Ectodermal cell (in vitro differentiated cells): ENCODE data around the gene ATG10. TPM values are rescaled to one million over a fixed set of nuclear protein-coding genes. Genes with fewer than 3 reads are reported as not detected.

Experiments used
- H3K27ac ChIP-seq: 2 replicates; pipeline ENCODE4 v1.7.0; 2013; ENCODE audit warnings: mild to moderate bottlenecking, low read depth, low read length; ENCODE audit not compliant: insufficient read depth, poor library complexity, severe bottlenecking
- H3K27me3 ChIP-seq: 2 replicates; pipeline ENCODE4 v1.7.0; 2013; ENCODE audit warnings: mild to moderate bottlenecking, low read length; ENCODE audit not compliant: insufficient read depth, control insufficient read depth, poor library complexity, severe bottlenecking
- H3K36me3 ChIP-seq: one replicate; pipeline ENCODE4 v1.7.0; 2013; ENCODE audit warnings: low read length; ENCODE audit not compliant: control insufficient read depth, insufficient read depth
- H3K4me1 ChIP-seq: one replicate; pipeline ENCODE4 v1.7.0; 2013; ENCODE audit warnings: low read length; ENCODE audit not compliant: control insufficient read depth, insufficient read depth
- H3K4me3 ChIP-seq: 2 replicates; pipeline ENCODE4 v1.7.0; 2013; ENCODE audit warnings: low read depth, low read length, control low read depth; ENCODE audit not compliant: insufficient read depth
- H3K9me3 ChIP-seq: 2 replicates; pipeline ENCODE4 v1.7.0; 2013; ENCODE audit warnings: mild to moderate bottlenecking, low read length, moderate library complexity; ENCODE audit not compliant: control insufficient read depth
- WGBS, 2 experiments: methylation state at CpG; one replicate each; pipeline ENCODE4 v1.1.7; 2013; ENCODE audit warnings: missing lambda C conversion rate in 2 of 2; 5-methylcytosine and 5-hydroxymethylcytosine counted together
- polyA plus RNA-seq, 4 experiments: library from polyadenylated mRNA; stranded (reverse); fragments of 50-300 nt; gene quantifications; one replicate each; pipeline ENCODE4 v1.2.3, GENCODE V29; 2013

Gene ATG10
- 15.4 TPM for polyA plus RNA-seq (2013, experiment 1 of 4)
- polyA plus RNA-seq (2013, experiment 2 of 4): 17.6 TPM
- 16.2 TPM for polyA plus RNA-seq (2013, experiment 3 of 4)
- 17.4 TPM for polyA plus RNA-seq (2013, experiment 4 of 4)

DNA sequence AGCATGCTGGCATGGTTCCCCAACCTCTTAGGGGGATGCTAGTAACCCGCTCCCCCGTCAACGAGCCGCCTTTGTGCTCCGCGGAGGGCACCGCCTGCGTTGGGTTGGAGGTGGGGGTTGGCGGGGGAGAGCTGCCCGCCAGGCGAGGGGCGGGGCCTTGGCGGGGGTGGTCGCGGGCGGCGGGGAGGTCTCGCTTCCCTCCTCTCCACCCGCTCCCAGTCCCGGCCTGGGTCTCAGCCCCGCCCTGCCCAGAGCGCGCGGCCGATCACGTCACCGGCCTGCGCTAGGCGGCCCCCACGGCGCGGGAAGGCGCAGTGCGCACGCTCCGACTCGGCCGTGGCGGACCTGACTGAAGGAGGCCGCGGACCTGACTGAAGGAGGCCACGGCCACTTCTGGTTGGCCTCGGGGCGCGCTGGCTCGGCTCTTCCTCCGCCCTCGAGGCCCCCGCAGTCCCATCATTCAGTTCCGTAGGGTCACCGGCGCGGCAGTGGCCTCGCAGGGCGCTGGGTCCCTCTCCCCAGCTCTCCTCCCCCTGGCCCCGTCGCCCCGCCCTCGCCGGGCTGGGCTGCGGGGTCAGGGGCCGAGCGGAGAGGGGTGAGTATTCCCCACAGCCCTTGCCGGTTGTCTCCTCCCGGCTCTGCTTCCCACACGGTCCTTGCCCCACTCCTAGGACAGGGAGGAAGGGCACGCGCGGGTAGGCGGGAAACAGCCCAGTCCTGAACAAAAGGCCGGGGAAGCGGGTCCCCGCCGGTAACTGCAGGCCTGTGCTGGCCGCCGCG lies at the start of gene ATG10:
Gene ATG10 (plus strand): TSS at position 312 of the 780 bp plus-strand sequence. CDS start 15,548 bp downstream, outside the sequence.
- no peaks in the 10 kb centered on the region for H3K27me3 ChIP-seq
- H3K9me3 ChIP-seq: no peaks in the 10 kb centered on the region
- peak within 1 kb of the TSS; percentile 53 for H3K4me3 ChIP-seq
- no peaks in the 10 kb centered on the region for H3K4me1 ChIP-seq
- H3K27ac ChIP-seq: peak within 1 kb of the TSS; percentile 99
- H3K36me3 ChIP-seq: peaks cover 3% of the 10 kb centered on the region
- WGBS, 2 experiments: 0 to 1% methylated on average over 69 to 77 of the region's 77 CpGs

DNA sequence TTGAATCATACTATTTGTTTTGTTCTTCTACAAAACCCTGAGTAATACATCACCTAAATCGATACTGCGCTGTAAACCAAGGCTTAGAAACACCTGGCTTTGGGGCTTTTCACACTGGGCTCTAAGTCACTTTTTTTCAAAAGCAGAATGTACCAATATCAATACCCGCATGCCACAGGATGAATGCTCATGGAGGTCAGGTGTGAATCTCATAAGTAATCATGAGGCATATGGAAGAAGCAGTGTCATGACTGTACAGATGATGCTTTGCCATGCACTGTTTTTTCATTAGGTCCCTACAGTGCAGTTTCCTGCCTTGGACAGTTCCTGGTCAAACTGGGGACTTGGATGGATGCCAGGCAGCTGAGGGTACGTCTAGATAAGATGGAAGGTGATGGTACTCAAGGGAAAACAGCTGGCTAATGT lies 49.0 kb upstream of the ATG10 start:
- Histone ChIP-seq H3K36me3 (no peaks in the 10 kb centered on the region), H3K4me1 (no peaks in the 10 kb centered on the region), H3K4me3 (no peak overlapping the region), H3K27ac (no peak overlapping the region), H3K27me3 (no peaks in the 10 kb centered on the region), H3K9me3 (no peaks in the 10 kb centered on the region)
- 93 to 94% methylated on average over 4 of the region's 4 CpGs for WGBS, 2 experiments

- Histone ChIP-seq H3K4me3 (no peak overlapping the region), H3K9me3 (no peaks in the 10 kb centered on the region), H3K4me1 (no peaks in the 10 kb centered on the region), H3K36me3 (no peaks in the 10 kb centered on the region), H3K27me3 (no peaks in the 10 kb centered on the region), H3K27ac (no peak overlapping the region)
- WGBS, 2 experiments: 91 to 92% methylated on average over 4 of the region's 4 CpGs
These were observed 47.4 kb upstream of the ATG10 start for GRCh38 chr5:81924442-81924841.

DNA sequence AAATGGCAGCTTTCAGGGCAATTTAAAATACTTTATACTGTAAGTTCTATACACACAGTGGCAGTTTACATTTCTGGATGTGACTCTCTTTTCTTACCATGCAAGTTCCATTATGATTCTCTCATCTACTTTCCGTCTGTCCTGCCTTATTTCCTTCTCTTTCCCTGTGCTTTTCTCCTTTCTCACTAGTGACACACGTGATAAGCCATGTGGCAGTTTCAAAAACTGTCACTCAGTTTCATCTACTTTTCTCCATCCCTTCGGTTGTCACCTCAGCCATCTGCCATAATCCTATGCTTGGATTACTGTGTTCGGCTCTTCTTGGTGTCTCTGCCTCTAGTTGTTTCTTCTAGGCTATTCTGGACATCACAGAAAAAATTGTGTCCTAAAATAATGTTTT lies 46.8 kb upstream of the ATG10 start:
- H3K27ac ChIP-seq: no peak overlapping the region
- H3K4me1 ChIP-seq: no peaks in the 10 kb centered on the region
- H3K36me3 ChIP-seq: no peaks in the 10 kb centered on the region
- no peaks in the 10 kb centered on the region for H3K27me3 ChIP-seq
- no peaks in the 10 kb centered on the region for H3K9me3 ChIP-seq
- H3K4me3 ChIP-seq: no peak overlapping the region
- 89 to 93% methylated on average over 4 of the region's 4 CpGs for WGBS, 2 experiments

GRCh38 chr5:81925981-81926380 lies 45.8 kb upstream of the ATG10 start:
- Histone ChIP-seq H3K4me3 (no peak overlapping the region), H3K4me1 (no peaks in the 10 kb centered on the region), H3K36me3 (no peaks in the 10 kb centered on the region), H3K9me3 (no peaks in the 10 kb centered on the region), H3K27me3 (no peaks in the 10 kb centered on the region), H3K27ac (no peak overlapping the region)
- WGBS, 2 experiments: 81 to 87% methylated on average over 6 of the region's 7 CpGs

- no peak overlapping the region for H3K4me3 ChIP-seq
- no peaks in the 10 kb centered on the region for H3K4me1 ChIP-seq
- no peak overlapping the region for H3K27ac ChIP-seq
- 91 to 100% methylated on average over 1 of the region's 1 CpG for WGBS, 2 experiments
- no peaks in the 10 kb centered on the region for H3K9me3 ChIP-seq
- no peaks in the 10 kb centered on the region for H3K36me3 ChIP-seq
- no peaks in the 10 kb centered on the region for H3K27me3 ChIP-seq
These were observed 35.8 kb upstream of the ATG10 start for GRCh38 chr5:81936066-81936465.

DNA sequence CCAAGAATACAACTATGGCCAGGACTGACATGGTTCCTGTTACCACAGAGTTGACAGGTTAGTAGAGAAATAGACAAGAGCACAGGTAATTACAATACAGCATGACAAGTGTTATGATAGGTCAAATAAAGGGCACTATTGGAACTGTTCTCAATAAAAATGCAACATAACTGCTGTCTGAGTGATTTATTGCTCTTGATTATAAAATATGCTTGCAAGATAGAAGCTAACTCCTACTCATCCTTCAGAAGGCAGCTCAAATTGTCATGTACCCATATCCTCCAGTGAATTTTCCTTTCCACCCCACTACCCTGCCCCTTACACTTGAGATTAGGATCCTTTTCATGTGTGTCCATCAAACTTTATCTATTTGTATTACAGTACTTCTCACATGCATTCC lies 35.1 kb upstream of the ATG10 start:
- no peaks in the 10 kb centered on the region for H3K4me1 ChIP-seq
- H3K36me3 ChIP-seq: no peaks in the 10 kb centered on the region
- H3K27me3 ChIP-seq: no peaks in the 10 kb centered on the region
- no peak overlapping the region for H3K4me3 ChIP-seq
- no peaks in the 10 kb centered on the region for H3K9me3 ChIP-seq
- H3K27ac ChIP-seq: no peak overlapping the region

- Histone ChIP-seq H3K9me3 (no peaks in the 10 kb centered on the region), H3K27ac (no peak overlapping the region), H3K4me3 (no peak overlapping the region), H3K4me1 (no peaks in the 10 kb centered on the region), H3K36me3 (no peaks in the 10 kb centered on the region), H3K27me3 (no peaks in the 10 kb centered on the region)
- 100% methylated on average over 1 of the region's 1 CpG for WGBS, 2 experiments
These were observed 29.1 kb upstream of the ATG10 start for GRCh38 chr5:81942746-81943145.

GRCh38 chr5:81948349-81948748 lies 23.5 kb upstream of the ATG10 start:
- no peaks in the 10 kb centered on the region for H3K9me3 ChIP-seq
- WGBS, 2 experiments: 91 to 97% methylated on average over 3 of the region's 3 CpGs
- no peak overlapping the region for H3K4me3 ChIP-seq
- H3K27ac ChIP-seq: no peak overlapping the region
- no peaks in the 10 kb centered on the region for H3K36me3 ChIP-seq
- H3K27me3 ChIP-seq: no peaks in the 10 kb centered on the region
- no peaks in the 10 kb centered on the region for H3K4me1 ChIP-seq

DNA sequence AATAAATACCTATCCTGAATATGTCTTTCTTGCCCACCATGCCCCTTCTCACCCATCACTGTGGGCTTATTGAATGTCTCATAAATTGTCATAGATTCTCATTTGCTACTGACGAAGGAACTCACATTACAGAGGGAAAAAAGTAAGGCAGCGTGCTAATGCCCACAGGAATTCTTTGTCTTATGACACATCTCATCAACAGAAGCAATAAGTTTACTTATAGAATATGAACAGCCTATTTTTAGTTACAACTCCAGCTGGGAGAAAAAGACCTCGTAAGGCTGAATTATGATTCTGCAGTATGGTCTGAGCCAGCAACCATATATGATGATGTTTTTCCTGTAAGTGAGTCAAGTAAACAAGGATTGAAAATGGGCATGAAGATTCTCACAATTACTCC lies 22.4 kb upstream of the ATG10 start:
- WGBS, 2 experiments: 98 to 100% methylated on average over 3 of the region's 3 CpGs
- Histone ChIP-seq H3K4me1 (no peaks in the 10 kb centered on the region), H3K27ac (no peak overlapping the region), H3K9me3 (no peaks in the 10 kb centered on the region), H3K4me3 (no peak overlapping the region), H3K27me3 (no peaks in the 10 kb centered on the region), H3K36me3 (no peaks in the 10 kb centered on the region)
